Endothelial cell of umbilical vein (primary cell): ENCODE results near the gene TRPM5.
"Not testable (repeated sequence)": the region's sequence is repeated elsewhere in the genome, so short reads cannot be mapped to it uniquely, and the experiment has no call there.

ENCODE experiments used
- CTCF ChIP-seq, 2 donors: IDR thresholded peaks; 1 replicate in 1 of 2; 2 replicates in 1 of 2; pipeline ENCODE4 v1.5.1; 2011; ENCODE audit warnings: low read length in 2 of 2, mild to moderate bottlenecking in 2 of 2, moderate library complexity in 2 of 2, control low read depth in 1 of 2, inconsistent platforms in 1 of 2, low read depth in 1 of 2; ENCODE audit not compliant: insufficient read depth in 1 of 2; ENCODE audit errors: extremely low read depth in 1 of 2
- EZH2 ChIP-seq: IDR thresholded peaks from 2 replicates; pipeline ENCODE4 v1.6.1; 2012; ENCODE audit warnings: borderline replicate concordance, low read depth, mild to moderate bottlenecking, moderate library complexity, low read length, inconsistent platforms; ENCODE audit not compliant: severe bottlenecking
- JUN ChIP-seq: IDR thresholded peaks from 2 replicates; pipeline ENCODE4 v1.6.1; 2011; ENCODE audit warnings: borderline replicate concordance, low read depth; ENCODE audit not compliant: insufficient read length, insufficient read depth
- POLR2A ChIP-seq: IDR thresholded peaks from 2 replicates; pipeline ENCODE4 v1.6.1; 2012; ENCODE audit warnings: low read depth, mild to moderate bottlenecking, control low read depth, low read length
- POLR2AphosphoS5 ChIP-seq: IDR thresholded peaks from 2 replicates; pipeline ENCODE4 v1.6.1; 2012; ENCODE audit warnings: low read depth, mild to moderate bottlenecking, control low read depth, low read length, moderate library complexity; ENCODE audit not compliant: insufficient read depth
- TF ChIP-seq, protein P1 (sequence below): IDR thresholded peaks from 2 replicates; pipeline ENCODE4 v1.6.1; 2011; ENCODE audit not compliant: insufficient read depth, insufficient read length

GRCh38 chr11:2480067-2480873, 36.0 kb upstream of the TRPM5 start:
- not testable (repeated sequence) for TF ChIP-seq JUN; CTCF (IDR thresholded peaks at IDR 0.05; ENCODE audit: extremely low read depth in 1 of 2, insufficient read depth in 1 of 2, low read depth in 1 of 2, low read length in 2 of 2); POLR2AphosphoS5; POLR2A; EZH2
- TF ChIP-seq, protein P1, sequence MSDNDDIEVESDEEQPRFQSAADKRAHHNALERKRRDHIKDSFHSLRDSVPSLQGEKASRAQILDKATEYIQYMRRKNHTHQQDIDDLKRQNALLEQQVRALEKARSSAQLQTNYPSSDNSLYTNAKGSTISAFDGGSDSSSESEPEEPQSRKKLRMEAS = not testable (repeated sequence)
